Astrocyte (in vitro differentiated cells and primary cell): Measurements from ENCODE around the gene DLG1.

Experiments used
- EZH2 ChIP-seq: IDR thresholded peaks from 2 replicates; pipeline ENCODE4 v1.6.1; 2012; ENCODE audit warnings: mild to moderate bottlenecking, low read length, inconsistent platforms; ENCODE audit not compliant: insufficient read depth
- TF ChIP-seq, protein P1 (sequence below): IDR thresholded peaks from 2 replicates; pipeline ENCODE4 v1.5.1; 2011; ENCODE audit warnings: low read depth, mild to moderate bottlenecking, inconsistent platforms, low read length, moderate library complexity; ENCODE audit not compliant: insufficient read depth

DNA sequence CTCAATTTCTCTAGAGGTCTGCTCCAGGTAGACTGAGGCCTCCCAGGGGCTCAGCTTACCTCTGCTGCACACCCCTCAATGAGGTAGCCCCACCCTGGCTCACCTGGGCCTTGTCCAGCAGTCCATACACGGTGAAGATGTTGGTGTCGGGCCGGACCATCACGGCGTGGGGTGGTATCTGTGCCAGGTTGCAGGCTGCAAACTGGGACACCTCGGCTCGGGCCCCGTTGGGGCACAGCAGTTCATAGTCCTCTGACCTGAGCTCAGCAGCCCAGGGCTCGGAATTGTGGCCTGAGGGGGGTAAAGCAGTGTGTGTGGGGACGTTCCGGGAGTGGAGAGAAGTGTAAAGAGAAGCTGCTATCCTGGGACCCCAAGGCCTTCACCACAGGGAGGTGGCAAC is 292.0 kb downstream of the DLG1 start:
- TF ChIP-seq, protein P1, sequence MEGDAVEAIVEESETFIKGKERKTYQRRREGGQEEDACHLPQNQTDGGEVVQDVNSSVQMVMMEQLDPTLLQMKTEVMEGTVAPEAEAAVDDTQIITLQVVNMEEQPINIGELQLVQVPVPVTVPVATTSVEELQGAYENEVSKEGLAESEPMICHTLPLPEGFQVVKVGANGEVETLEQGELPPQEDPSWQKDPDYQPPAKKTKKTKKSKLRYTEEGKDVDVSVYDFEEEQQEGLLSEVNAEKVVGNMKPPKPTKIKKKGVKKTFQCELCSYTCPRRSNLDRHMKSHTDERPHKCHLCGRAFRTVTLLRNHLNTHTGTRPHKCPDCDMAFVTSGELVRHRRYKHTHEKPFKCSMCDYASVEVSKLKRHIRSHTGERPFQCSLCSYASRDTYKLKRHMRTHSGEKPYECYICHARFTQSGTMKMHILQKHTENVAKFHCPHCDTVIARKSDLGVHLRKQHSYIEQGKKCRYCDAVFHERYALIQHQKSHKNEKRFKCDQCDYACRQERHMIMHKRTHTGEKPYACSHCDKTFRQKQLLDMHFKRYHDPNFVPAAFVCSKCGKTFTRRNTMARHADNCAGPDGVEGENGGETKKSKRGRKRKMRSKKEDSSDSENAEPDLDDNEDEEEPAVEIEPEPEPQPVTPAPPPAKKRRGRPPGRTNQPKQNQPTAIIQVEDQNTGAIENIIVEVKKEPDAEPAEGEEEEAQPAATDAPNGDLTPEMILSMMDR: no peak
- TF ChIP-seq EZH2: no peak
